BLaER1 treated with 17β-estradiol and CSF1 and Interleukin-3, amounts not matched to agents 10 nM and 100 nM (cell line): ENCODE data around the gene MYOM1.
A peak's percentile ranks its signal among the peaks of the same experiment; 100 is the strongest.

Source experiments
- H3K27ac ChIP-seq, 11 experiments: shearing (Covaris generic); formaldehyde crosslinking; 2 replicates each; pipeline ENCODE4 v1.8.1; 2022
- H3K27me3 ChIP-seq, 11 experiments: shearing (Covaris generic); formaldehyde crosslinking; 2 replicates each; pipeline ENCODE4 v1.8.1; 2022
- H3K36me3 ChIP-seq, 11 experiments: shearing (Covaris generic); formaldehyde crosslinking; 2 replicates each; pipeline ENCODE4 v1.8.1; 2022
- H3K4me1 ChIP-seq, 10 experiments: shearing (Covaris generic); formaldehyde crosslinking; 2 replicates each; pipeline ENCODE4 v1.8.1; 2022
- H3K4me2 ChIP-seq, 11 experiments: shearing (Covaris generic); formaldehyde crosslinking; 2 replicates each; pipeline ENCODE4 v1.8.1; 2022
- H3K4me3 ChIP-seq, 10 experiments: shearing (Covaris generic); formaldehyde crosslinking; 2 replicates each; pipeline ENCODE4 v1.8.1; 2022
- H3K9ac ChIP-seq, 11 experiments: shearing (Covaris generic); formaldehyde crosslinking; 2 replicates each; pipeline ENCODE4 v1.8.1; 2022
- H3K9me3 ChIP-seq, 11 experiments: shearing (Covaris generic); formaldehyde crosslinking; replicated peaks in 1 of 11; 2 replicates each; pipeline ENCODE4 v1.8.1; 2022
- H4K20me1 ChIP-seq, 11 experiments: shearing (Covaris generic); formaldehyde crosslinking; 2 replicates each; pipeline ENCODE4 v1.8.1; 2022
- Cebpa-rat ChIP-seq, 11 experiments: shearing (Covaris generic); IDR thresholded peaks; 2 replicates each; pipeline ENCODE4 v1.8.1; 2022

Gene MYOM1

DNA sequence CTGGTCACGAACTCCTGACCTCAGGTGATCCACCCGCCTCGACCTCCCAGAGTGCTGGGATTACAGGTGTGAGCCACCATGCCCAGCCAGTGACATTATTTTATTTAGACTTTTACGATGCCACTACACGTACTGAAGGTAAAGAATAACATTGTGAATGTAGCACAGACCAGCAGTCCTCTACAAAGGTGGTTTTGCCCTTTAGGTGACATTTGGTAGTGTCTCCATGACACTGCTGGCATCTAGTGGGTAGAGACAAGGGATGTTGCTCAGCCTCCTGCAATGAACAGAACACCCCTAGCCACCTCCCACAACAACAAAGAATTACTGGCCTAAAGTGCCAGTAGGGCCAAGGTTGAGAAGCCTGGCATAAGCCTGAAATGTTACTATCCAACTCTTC is 69.5 kb downstream of the MYOM1 start:
- peaks cover 18 to 31% (median 24%) of the 10 kb centered on the region in 10 experiments for H3K4me1 ChIP-seq
- no peak for TF ChIP-seq Cebpa-rat (IDR thresholded peaks at IDR 0.05)
- H3K4me3 ChIP-seq = no peak overlapping the region; a peak in 1 of 20 replicates
- no peaks in the 10 kb centered on the region; a peak in 1 of 22 replicates for H3K27me3 ChIP-seq
- peak overlapping the region; percentile 40 to 71 (median 57); a peak in 21 of 22 replicates for H3K4me2 ChIP-seq
- no peaks in the 10 kb centered on the region for H4K20me1 ChIP-seq
- no peak overlapping the region for H3K9ac ChIP-seq
- peak overlapping the region in 3 of 11 experiments; percentile 11 to 30 (median 12); a peak in 1 of 22 replicates for H3K27ac ChIP-seq
- H3K9me3 ChIP-seq = peaks cover 0 to 7% (median 0%) of the 10 kb centered on the region in 11 experiments; a peak in 3 of 22 replicates
- no peaks in the 10 kb centered on the region for H3K36me3 ChIP-seq

DNA sequence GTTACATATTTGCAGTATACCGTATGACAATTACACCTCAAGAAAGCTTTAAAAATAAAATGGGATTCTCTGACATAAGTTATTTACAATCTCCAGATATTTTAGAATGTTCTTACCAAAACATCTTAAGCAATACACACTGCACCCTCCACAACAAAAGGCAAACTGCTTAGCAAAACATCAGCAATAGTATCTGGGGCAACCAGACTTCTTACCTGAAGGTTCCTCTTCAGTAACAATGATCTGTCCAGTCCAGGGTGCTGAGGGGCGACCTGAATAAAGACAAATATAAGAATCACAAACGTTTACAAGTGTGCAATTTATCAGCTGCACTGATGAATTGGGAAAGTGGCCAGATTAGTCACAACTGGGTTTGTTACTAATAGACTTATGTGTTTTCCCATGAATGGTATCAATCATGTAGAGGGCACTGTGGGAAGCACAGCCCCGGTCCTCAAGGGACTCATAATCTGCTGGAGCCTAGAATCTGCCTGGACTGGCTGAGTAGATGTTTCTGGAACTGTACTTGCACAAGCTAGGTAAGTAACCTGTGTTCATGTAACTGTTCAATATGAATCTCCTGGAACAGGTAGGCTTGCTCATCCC is 70.7 kb downstream of the MYOM1 start:
- H3K27me3 ChIP-seq = no peaks in the 10 kb centered on the region; a peak in 1 of 22 replicates
- no peak overlapping the region for H3K4me3 ChIP-seq
- peak overlapping the region; percentile 40 to 71 (median 57) for H3K4me2 ChIP-seq
- no peaks in the 10 kb centered on the region for H4K20me1 ChIP-seq
- TF ChIP-seq Cebpa-rat (IDR thresholded peaks at IDR 0.05) = no peak
- H3K9ac ChIP-seq = no peak overlapping the region
- H3K36me3 ChIP-seq = no peaks in the 10 kb centered on the region
- H3K4me1 ChIP-seq = peaks cover 14 to 27% (median 21%) of the 10 kb centered on the region in 10 experiments
- H3K9me3 ChIP-seq = peaks cover 0 to 16% (median under 1%) of the 10 kb centered on the region in 11 experiments; a peak in 8 of 22 replicates
- peak overlapping the region in 1 of 11 experiments; percentile 11; a peak in 3 of 22 replicates for H3K27ac ChIP-seq

- H3K27ac ChIP-seq = no peak overlapping the region
- peaks cover 14 to 27% (median 21%) of the 10 kb centered on the region in 10 experiments for H3K4me1 ChIP-seq
- no peaks in the 10 kb centered on the region for H3K36me3 ChIP-seq
- H3K4me2 ChIP-seq = peak overlapping the region in 6 of 11 experiments; percentile 40 to 71 (median 60); a peak in 4 of 22 replicates
- H3K9ac ChIP-seq = no peak overlapping the region
- no peaks in the 10 kb centered on the region; a peak in 1 of 22 replicates for H3K27me3 ChIP-seq
- TF ChIP-seq Cebpa-rat (IDR thresholded peaks at IDR 0.05) = no peak
- no peaks in the 10 kb centered on the region for H4K20me1 ChIP-seq
- peaks cover 6 to 25% (median 11%) of the 10 kb centered on the region in 11 experiments for H3K9me3 ChIP-seq
- no peak overlapping the region for H3K4me3 ChIP-seq
These were observed 71.7 kb downstream of the MYOM1 start for GRCh38 chr18:3147935-3148554.

DNA sequence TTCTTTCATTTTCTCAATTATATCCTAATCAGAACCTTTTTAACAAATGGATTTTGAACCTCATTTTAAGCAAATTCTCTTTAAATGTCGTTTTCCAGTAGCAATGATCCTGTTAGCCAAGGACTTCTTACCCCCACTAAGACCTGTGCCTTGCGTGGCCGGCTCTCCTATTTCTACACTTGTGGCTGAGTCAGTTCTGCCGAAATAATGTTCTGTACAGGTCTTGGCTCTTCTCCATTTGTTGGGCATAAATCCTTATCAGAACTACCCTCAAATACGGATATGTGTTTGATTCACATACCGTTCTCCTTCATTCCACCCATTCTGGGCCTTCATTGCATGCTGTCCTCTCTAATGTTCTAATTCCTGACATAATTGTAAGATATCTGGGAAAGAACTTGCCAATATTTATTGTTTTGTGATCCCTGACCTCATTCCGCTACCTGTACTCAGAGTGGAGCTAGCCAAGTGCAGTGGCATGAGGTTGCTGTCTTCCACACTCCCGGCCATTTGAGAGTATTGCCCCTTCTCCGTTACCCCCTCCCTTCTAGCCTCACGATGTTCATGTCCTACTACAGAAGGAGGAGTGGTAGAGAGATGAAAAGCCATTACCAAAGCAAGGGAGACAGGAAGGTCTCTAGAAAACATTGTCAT is 78.7 kb downstream of the MYOM1 start:
- Histone ChIP-seq H3K27ac (no peak overlapping the region), H3K36me3 (peaks cover 0 to 7% (median 0%) of the 10 kb centered on the region in 11 experiments; a peak in 3 of 22 replicates), H3K4me3 (no peak overlapping the region), H3K9ac (no peak overlapping the region), H3K27me3 (no peaks in the 10 kb centered on the region), H3K4me1 (no peaks in the 10 kb centered on the region), H3K4me2 (no peak overlapping the region), H4K20me1 (no peaks in the 10 kb centered on the region), H3K9me3 (peaks cover 18 to 42% (median 28%) of the 10 kb centered on the region in 11 experiments)
- TF ChIP-seq Cebpa-rat (IDR thresholded peaks at IDR 0.05) = no peak

DNA sequence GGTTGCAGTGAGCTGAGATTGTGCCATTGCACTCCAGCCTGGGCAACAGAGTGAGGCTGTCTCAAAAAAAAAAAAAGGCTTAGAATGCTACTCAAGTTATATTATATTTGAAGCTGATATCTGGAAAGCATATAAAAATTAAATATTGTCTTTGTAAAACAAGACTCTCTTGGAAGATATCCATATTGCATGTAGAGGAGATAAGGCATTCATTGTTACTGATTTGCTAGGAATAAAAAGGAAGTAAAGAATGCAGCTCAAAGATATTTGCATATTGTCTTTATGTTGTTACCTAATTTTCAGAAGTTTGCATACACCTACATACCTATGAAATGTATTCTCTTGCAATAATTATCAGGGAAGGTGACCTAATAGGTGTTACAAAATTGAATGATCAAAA is 79.4 kb downstream of the MYOM1 start:
- Histone ChIP-seq H3K9ac (no peak overlapping the region), H3K27ac (no peak overlapping the region), H3K4me3 (no peak overlapping the region), H3K9me3 (peaks cover 18 to 42% (median 29%) of the 10 kb centered on the region in 11 experiments), H3K27me3 (no peaks in the 10 kb centered on the region), H3K36me3 (peaks cover 0 to 7% (median 0%) of the 10 kb centered on the region in 11 experiments; a peak in 3 of 22 replicates), H4K20me1 (no peaks in the 10 kb centered on the region), H3K4me2 (no peak overlapping the region), H3K4me1 (no peaks in the 10 kb centered on the region)
- TF ChIP-seq Cebpa-rat (IDR thresholded peaks at IDR 0.05) = no peak

DNA sequence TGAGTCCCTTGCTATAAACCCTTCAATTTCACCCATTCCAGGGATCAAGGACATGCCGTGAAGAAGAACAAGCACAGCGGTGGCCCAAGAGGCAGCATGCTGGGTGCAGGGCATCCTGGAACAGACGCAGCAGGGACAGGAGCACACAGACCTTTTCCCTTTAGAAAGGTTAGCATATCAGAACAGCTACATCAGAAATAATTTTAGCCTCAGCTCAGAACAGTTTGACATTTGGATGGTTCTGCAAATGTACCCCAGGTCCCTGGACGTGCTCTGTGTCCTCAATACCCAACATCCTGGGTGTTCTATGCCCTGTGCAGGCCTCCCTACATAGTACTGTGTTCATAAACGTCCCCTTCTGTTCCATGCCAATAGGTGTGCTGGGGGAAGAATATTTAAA is 80.4 kb downstream of the MYOM1 start:
- no peak overlapping the region for H3K9ac ChIP-seq
- peaks cover 0 to 7% (median 0%) of the 10 kb centered on the region in 11 experiments; a peak in 3 of 22 replicates for H3K36me3 ChIP-seq
- peaks cover 18 to 38% (median 29%) of the 10 kb centered on the region in 11 experiments for H3K9me3 ChIP-seq
- H3K4me1 ChIP-seq = no peaks in the 10 kb centered on the region
- H3K4me3 ChIP-seq = no peak overlapping the region
- TF ChIP-seq Cebpa-rat (IDR thresholded peaks at IDR 0.05) = no peak
- H3K27me3 ChIP-seq = no peaks in the 10 kb centered on the region
- H4K20me1 ChIP-seq = no peaks in the 10 kb centered on the region
- no peak overlapping the region for H3K27ac ChIP-seq
- no peak overlapping the region for H3K4me2 ChIP-seq

- Histone ChIP-seq H4K20me1 (no peaks in the 10 kb centered on the region), H3K9me3 (peaks cover 16 to 32% (median 26%) of the 10 kb centered on the region in 11 experiments), H3K27ac (no peak overlapping the region), H3K9ac (no peak overlapping the region), H3K36me3 (peaks cover 0 to 7% (median 0%) of the 10 kb centered on the region in 11 experiments; a peak in 3 of 22 replicates), H3K4me2 (no peak overlapping the region), H3K27me3 (no peaks in the 10 kb centered on the region), H3K4me3 (no peak overlapping the region), H3K4me1 (no peaks in the 10 kb centered on the region)
- TF ChIP-seq Cebpa-rat (IDR thresholded peaks at IDR 0.05) = no peak
These were observed 81.3 kb downstream of the MYOM1 start for GRCh38 chr18:3138274-3138975.

DNA sequence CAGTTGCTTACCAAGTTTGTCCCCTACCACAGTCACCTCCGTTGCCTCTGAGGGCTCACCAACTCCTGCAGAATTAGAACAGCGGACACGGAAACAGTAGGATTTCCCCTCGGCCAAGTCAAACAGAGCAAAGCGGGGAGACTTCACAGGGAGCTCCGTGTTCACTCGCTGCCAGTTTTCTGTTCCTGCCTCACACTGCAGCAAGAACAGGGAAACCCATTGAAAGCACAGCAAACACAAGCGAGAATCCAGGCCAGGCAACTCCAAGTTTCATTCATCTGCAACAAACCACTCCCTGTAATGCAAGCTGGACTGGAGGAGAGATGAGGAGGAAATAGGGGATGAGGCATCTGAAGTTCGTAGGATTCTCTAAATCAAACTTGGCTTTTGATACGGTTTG is 84.2 kb downstream of the MYOM1 start:
- no peak overlapping the region for H3K4me2 ChIP-seq

More for the DNA sequence above, 84.2 kb downstream of the MYOM1 start:
- Histone ChIP-seq H3K27ac (no peak overlapping the region), H3K36me3 (no peaks in the 10 kb centered on the region), H3K9ac (no peak overlapping the region), H3K4me3 (no peak overlapping the region), H3K4me1 (no peaks in the 10 kb centered on the region), H3K9me3 (peaks cover 0 to 11% (median 3%) of the 10 kb centered on the region in 11 experiments; a peak in 6 of 22 replicates), H4K20me1 (no peaks in the 10 kb centered on the region), H3K27me3 (no peaks in the 10 kb centered on the region)
- no peak for TF ChIP-seq Cebpa-rat (IDR thresholded peaks at IDR 0.05)
